SK-MEL-5 (cell line): ENCODE data around the gene COA8. TPM values are rescaled to one million over a fixed set of nuclear protein-coding genes. Genes with fewer than 3 reads are reported as not detected.

Experiments
- DNase-seq: peaks from one replicate; pipeline ENCODE4 v3.0.0-alpha.2; 2016; ENCODE audit warnings: low read depth, low spot score
- in situ Hi-C: cut with HindIII; loops from 2 replicates; pipeline ENCODE4 v1.10.0; 2016; ENCODE audit warnings: low sequenced_read_pairs, high pct_unique_total_duplicates, low pct_unique_long_range_greater_than_20kb
- total RNA-seq: library from RNA; depleted of rRNA; stranded (reverse); fragments of >200 nt; shearing (Covaris generic); gene quantifications from 2 replicates; pipeline ENCODE4 v1.2.3, GENCODE V29; 2014

The COA8 gene
- total RNA-seq, 1 experiment from 2014 or later = 40.4 TPM

DNA sequence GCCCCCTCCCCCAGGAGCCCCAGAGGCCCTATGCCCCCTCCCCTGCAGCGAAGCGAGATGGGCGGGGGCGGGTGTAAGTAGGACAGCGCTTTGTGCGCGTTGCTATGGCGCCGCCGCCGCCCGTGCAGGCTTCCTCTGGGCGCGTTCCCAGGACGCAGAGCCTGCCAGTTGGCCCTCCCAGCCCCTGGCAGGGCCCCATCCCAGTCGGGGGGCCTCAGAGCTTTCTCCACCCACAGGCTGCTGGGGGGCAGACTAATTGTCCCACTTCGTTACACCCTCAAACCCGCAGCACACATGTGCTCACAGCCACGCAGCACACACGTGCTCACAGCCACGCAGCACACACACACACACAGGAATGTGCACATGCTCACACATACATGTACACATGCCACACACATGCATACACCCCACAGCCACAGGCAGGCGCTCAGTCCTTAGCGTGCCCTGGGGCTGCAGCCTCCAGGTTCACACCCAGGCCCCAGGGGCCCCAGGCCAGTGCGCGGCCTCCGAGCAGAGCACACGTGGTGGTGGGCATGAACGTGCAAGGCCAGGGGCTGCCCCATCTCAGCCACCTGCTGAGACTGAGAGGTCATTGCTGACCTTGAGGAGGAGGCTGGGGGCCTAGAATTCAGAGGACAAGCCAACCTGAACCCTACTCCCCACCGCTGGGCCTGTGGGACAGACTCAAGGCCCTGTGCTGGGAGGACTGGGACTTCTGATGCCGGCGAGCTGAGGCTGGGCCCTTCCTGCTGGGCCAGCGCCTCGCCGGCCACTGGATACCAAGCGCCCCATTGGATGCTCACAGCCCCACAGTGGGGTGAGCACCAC is 18.2 kb upstream of the COA8 start:
- no peak for DNase-seq
- in situ Hi-C loops = no loop called here

DNA sequence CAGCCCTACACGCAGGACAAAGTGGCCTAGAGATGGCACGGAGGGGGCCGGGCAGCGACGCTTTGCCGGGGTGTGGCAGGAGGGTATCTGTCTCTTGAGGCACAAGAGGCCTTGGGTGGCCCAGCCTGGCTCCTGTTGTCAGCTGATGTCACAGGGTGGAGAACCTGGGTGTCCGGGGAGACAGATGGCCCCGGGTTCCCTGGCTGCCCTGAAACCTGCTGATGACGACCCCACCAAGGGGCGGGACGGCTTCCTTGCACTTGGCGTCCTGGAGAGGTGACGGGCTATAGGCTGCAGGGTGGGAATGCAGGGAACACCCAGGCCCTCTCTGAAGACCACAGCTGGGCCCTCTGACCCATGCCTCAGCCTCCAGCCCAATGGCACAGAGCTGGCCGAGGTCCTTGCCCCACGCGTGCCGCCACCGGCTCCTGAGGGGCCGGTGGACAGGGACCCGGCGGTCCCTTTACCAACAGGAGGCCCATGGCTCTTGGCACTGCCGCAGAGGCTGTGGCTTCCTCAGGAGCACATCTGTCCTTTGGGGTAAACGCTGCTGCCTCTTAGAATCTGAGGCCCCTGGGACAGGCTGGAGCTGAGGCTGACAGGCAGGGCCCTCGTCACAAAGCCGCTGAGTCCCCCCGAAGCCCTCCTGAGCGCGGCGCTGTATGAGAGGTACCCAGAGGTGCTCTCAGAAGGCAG is 17.4 kb upstream of the COA8 start:
- in situ Hi-C loops = no loop called here
- DNase-seq = no peak

DNA sequence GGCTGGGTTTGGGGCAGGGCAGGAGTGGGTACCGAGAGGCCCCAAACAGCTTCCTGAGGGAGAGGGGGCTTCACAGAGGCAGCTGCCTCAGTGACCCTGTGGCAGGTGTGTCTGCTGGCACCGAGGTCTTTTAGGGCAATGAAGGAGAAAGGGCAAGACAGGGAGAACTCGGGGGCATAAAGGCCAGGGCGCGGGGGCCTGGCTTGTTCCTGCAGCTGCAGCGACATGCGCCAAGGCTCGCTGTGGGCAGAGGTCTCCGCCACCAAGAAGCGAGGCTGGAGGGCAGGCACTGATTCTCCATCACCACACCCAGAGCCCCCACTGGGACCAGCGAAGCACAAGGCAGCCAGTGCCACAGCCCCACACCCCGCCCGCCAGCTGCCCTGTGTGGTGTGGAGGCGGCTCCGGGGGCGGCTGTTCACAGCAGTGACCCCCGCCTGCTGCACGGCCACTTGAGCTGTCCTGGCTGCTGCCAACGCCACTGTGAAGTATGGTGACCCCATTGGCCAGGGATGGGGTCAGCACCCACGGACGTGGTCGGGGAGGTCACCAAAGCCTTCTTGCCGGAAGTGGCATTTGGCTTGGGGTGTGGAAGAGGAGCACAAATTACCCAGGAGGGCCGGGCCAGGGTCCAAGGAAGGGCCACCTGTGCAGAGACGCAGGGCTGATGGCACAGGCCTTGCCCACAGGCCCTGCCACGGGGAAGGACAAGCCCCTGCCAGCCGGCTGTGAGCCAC is 16.7 kb upstream of the COA8 start:
- DNase-seq = no peak
- in situ Hi-C loops = no loop called here

DNA sequence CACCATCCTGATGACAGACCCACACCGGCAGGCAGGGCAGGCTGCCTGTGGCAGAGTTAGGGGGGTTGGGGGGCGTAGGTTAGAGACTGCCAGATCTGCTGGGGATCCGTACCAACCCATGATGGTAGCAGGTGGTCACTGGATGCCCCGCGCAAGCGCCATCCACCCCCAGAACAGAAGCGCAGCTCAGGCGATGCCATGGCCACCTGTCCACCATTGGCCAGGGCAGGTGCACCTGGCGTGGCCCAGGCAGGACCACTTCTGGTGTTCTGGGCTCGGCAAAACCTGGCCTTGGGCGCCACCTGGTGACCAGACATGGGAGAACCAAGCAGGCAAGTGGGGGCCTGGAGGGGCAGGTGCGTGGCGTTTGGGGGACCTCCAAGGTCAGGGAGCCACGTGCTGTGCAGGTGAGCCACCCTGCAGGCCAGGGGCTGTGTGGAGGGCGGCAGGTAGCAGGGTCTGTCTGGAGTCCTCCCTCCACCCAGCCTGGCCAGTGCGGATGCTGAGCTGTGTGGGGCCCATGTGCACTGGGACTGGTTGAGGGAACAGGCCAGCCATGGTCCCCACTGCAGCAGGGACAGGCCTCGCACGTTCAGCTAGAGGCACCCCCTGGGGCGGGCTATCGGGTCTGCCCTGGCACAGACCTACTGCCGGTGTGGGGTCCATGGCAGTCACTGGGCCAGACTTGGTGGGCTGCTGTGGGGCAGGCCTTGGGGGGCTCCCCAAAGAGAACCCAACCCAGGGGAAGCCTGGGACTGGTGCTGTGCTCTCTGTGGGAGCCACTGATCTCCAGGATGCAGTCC is 15.9 kb upstream of the COA8 start:
- in situ Hi-C loops = no loop called here
- peak; percentile 65 for DNase-seq

DNA sequence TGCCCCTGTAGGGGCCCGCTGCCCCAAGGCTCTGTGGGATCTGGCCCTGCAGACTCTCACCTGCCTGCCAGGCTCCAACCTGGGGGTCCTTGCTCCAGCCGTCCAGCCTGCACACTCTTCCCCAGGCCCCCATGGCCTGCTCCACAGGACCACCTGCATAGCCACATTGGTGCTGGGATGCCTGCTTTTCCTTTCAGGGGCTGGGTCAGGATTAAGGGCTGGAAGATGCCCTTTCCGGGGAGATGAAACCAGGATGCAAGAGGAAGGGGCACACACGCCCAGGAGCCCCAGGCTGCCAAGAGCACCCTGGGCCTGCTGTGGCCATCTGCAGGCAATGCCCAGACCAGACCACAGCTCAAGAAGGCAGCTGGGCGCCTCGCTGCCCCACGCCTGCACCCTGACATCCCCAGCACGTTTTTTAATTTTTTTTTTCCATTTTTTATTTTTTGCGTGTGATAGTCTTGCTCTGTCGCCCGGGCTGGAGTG is 15.3 kb upstream of the COA8 start:
- DNase-seq = no peak
- in situ Hi-C loops = no loop called here

DNA sequence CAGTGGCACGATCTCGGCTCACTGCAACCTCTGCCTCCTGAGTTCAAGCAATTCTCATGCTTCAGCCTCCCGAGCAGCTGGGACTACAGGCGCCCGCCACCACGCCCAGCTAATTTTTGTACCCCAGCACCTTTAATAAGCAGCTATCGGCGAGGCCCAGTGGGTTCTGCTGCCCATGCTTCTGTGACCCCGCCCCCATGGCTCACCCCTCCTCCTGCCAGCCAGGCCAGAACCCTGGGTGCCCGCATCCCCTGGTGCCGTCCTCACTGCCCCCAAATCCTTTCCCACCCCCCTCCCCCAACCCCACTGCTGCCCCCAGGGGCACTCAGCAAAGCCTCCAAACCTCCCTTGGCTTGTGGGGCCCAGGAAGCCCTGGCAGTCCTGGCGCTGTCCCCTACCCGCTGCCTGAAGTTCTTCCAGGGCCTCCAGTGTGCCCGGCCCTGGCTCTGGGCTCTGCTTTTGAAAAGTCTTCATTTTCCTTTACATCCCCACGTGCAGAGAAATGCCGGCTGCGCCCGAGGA is 14.8 kb upstream of the COA8 start:
- DNase-seq = no peak
- in situ Hi-C loops = no loop called here

DNA sequence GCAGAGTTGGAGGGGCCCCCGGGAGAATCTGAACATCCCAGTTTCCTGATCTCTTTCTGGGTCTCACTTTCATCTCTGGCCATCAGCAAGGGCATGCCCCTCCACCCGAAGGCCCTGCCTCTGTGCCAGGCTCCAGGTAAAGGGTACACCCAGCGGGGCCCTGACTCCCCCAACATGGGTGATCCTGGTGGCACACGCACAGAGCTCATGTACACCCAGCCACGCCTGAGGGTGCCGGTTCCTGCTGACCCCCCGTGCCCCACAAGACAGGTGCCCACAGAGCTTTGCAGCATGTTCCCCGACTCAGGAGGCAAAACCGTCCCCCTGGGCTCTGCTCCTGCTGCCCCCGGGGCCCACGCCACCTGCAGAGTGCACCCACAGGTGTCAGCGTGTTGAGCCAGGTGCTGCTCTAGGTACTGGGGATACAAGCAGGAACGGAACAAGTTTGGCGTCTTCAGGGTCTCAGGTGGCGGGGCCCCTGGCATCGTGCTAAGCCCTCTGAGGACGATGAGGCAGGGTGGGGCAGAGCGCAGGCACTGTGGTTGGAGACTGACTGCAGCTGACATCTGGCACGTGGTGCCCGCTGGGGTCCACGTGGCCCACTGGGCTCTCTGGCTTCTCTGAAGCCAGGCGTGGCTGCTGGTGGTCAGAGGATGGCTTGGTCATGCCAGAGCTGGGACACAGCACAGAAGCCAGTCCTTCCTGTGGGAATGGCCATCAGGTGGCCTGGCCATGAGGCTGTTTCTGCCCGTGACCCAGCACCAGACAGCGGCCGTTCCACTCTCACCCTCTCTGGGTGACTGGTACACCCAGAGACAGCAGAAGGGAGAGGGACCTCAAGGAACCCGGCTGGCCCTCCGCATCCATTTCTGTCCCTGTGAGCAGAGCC is 14.1 kb upstream of the COA8 start:
- in situ Hi-C loops = no loop called here
- no peak for DNase-seq

DNA sequence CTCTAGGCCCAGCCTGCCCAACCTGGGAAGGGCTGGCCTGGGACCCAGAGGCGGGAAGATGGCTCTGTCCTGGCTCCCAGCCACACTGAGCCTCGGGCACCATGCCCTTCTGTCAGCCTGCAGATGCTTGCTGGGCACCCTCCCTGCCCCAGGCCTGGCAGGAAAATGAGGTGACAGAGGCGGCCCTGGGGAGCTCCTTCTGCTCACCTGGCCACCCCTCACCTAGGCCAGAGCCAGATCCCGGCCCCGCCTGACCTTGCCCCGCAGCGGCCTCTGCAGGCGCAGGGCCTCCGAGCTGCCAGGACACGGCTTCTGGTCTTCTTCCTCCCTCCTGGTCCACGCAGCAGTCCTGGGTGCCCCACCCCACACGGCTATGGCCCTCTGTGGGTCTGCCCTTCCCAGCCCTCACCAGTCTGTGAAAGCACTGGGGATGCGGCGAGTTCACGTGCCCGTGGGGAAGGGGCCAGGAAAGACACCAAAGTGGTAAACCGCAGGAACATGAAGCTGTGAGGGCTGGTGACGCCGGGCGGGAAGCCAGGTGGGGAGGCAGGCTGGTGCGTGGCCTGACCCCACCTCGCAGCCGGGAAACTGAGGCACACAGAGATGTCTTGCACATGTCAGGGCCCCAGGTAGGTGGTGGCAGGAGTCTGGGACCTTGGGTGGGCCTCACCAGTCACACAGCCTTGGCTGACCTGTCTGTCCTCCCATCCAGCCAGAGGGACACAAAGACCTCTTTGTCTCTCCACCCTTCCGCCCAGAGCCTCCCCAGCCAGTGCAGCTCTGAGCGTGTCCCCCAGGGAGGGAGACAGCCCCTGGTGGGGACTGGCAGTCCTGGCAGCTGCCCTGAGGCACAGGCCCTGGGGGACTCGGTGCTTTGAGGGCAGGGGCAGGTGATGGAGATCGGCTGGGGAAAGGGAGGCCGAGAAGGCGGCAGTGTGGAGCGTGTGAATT is 13.1 kb upstream of the COA8 start:
- in situ Hi-C loops = no loop called here
- DNase-seq = peak; percentile 52

DNA sequence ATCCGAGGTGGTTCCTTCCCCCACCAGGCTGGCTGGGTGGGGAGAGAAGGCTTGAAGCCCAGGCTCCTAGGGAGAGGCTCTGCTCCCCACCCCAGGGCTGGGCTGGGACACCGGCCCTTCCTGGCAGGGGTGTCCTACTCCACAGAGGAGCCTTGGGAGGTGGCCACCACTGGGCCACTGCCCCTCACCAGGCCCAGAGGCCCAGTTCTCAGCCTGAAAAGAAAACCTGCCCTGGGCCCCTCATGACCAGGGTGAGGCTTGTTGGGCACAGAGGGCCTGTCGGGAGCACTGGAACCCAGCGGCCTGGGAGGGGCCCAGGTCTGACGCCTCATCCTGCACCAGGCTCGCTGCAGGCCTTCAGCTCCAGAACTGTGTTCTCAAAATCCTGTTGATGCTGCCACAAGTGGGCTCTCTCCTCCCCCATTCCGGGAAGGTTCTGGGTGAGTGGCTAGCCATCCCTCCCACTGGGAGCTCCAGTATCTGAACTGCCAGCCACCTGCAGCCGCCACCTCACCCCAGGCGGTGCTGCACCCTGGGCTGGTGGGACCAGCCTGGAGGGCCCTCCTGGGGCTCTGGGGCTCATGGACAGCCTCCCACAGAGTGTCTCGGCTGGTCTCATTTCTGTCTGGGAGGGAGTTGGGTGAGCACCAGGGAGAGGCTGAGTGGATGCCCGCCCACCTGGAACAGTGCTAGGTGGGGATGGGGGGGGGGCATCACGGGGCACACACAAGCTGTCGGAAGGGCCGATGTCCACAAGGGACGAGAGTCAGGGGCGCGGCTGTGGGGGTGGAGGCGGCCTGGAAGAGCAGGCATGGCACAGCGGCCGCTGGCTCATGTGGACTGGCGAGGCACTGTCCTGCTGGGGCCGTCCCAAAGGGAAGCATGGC is 12.1 kb upstream of the COA8 start:
- no peak for DNase-seq
- in situ Hi-C loops = no loop called here

DNA sequence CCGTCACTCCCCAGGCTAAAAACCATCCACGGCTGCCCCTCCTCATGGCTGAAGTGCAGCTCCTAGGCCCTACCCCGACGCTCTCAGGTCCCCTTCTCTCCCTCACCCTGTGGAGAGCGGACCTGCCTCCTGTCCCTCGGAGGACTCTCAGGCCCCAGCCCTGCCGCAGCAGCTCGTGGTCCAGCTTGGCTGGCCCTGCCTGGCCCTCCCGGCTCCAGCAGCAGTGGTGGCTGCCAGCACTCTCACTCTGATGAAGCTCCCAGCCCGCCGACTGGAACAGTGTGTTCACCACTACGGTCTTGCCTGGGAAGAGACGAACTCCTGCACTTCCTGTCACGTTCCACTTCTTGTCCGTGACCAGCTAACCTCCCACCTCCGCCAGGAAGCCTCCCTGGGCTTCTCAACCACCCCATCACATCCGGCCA is 11.4 kb upstream of the COA8 start:
- in situ Hi-C loops = no loop called here
- no peak for DNase-seq

DNA sequence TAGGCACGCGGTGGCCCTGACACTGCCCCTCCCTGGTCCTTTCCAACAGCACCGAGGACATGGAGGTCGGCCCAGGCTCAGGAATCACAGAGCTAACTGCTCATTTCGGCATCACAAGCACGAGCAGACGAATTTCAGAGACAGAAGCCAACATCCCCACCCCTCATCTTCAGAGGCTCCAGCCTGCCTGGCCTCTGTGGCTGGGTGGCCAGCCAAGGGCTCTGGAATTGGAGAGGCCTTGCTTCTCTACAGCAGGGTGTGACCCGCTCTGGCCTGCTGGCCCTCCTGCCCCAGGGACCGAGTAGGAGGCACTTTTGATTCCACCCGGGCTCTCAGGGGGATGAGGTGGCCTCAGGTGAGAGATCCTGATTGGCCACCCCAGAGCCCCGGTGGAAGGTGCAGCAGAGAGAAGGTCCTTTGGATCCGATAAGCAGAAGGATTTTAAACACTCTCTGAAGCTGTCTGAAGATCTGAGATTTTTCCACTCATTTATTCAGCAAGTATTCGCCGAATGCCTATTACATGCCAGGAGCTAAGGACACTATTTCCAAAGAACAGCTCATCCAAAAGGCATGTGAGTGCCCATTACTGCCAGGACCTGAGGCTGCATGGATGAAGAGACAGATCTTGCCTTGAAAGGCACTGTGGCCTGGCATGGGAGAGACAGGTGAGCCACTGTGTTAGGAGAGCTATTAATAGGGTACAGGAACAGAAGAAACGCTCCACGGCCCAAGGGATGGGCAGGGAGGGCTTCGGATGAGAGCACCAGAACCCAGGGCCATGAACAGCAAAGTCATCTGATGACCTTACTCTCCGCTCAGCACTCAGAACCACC is 10.5 kb upstream of the COA8 start:
- in situ Hi-C loops = no loop called here
- DNase-seq = no peak

DNA sequence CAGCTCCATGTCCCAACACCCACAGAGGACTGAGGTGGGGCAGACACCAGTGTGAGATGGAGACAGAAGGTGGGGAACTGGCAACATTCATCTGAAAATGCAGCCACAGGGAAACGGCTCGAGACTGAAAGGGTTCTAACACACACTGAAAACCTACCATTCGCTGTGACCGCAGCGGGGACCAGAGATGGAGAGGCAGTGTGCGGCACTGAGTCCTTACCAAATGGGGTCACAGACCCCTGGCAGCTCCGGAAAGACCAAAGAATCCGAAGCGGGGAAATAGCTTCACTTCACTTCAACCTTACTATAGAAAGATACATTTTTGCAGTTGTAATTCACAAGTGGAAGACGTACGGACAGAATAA is 9.9 kb upstream of the COA8 start:
- in situ Hi-C loops = no loop called here
- no peak for DNase-seq

DNA sequence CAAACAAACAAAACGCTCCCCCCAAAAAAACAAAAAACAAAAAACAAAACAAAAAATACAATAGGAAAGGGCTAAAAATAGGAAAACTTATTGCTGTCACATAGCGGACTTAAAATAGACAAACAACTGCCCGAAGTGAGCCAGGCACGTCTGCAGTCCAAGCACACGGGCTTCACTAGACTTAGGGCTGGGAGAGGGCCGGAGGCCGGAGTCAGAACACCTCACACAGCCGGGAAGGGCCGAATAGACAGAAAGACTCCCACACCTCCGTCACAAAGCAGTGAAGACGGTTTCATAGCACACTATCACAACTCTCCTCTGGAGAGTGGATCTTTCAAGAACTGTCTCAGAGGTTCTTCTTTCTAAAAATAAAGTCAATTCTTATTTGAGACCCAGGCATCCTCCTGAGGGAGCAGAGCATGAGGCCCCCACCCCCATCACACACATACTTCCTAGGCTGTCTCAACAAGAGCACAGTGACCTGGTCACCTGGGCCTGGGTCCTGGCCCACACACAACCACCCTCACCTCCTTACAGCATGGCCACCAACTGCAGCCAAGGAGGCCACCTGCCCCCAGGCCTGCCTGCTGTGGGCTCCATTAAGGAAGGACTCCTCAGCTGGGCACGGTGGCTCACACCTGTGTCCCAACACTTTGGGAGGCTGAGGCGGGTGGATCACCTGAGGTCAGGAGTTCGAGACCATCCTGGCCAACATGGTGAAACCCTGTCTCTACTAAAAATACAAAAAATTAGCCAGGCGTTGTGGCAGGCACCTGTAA is 7.0 kb upstream of the COA8 start:
- in situ Hi-C loops = no loop called here
- no peak for DNase-seq
